HepG2 (cell line): ENCODE data around the gene GNG7. TPM values are rescaled to one million over a fixed set of nuclear protein-coding genes. Genes with fewer than 3 reads are reported as not detected.

ENCODE experiments used
- ATAC-seq: fragments of 200-7000 bp; cut with Tn5 transposase; 3 replicates; pipeline ENCODE4 v1.9.1; 2020; ENCODE audit warnings: mild to moderate bottlenecking, moderate library complexity
- BruUV-seq: library from RNA; stranded (reverse); fragments of 400-500 nt; replicated peaks from 2 replicates; lab custom pipeline; 2021; lab: Mats Ljungman, UMichigan
- CTCF ChIA-PET: fragments of 300-600 bp; formaldehyde crosslinking; extraction: SDS; loops from one replicate; lab custom pipeline; 2021; ENCODE audit warnings: low total read pairs, inconsistent platforms, low intra/inter-chr PET ratio; lab: Yijun Ruan, JAX
- POLR2A ChIA-PET: fragments of 350-600 bp; sonication (Branson Sonifier 250); formaldehyde crosslinking; loops from one replicate; lab custom pipeline; 2020; ENCODE audit warnings: antibody characterized with exemption, inconsistent platforms; lab: Yijun Ruan, JAX
- DNase-seq: peaks from one replicate; pipeline ENCODE4 v3.0.0-alpha.2; 2015; ENCODE audit warnings: low spot score
- FAIRE-seq: peaks from 3 replicates; lab custom pipeline; 2011; peaks lifted over from hg19 to GRCh38; lab: Jason Lieb, UNC
- H2AFZ ChIP-seq: one replicate; pipeline ENCODE4 v1.6.1; 2011; ENCODE audit warnings: low read length, inconsistent platforms
- H3K27ac ChIP-seq: fragments of 300-600 bp; 3 replicates; pipeline ENCODE4 v1.8.0; 2011; ENCODE audit warnings: mixed run types, mild to moderate bottlenecking, mixed read lengths, low read length, inconsistent platforms; ENCODE audit not compliant: insufficient read depth; ENCODE audit errors: extremely low read length
- H3K27me3 ChIP-seq, 2 experiments: fragments of 200-600 bp in 1 of 2; 2 replicates in 1 of 2; 3 replicates in 1 of 2; pipeline versions ENCODE4 v1.6.0 to v1.8.0; 2011; ENCODE audit warnings: low read length in 2 of 2, mild to moderate bottlenecking in 2 of 2, moderate library complexity in 2 of 2, inconsistent platforms in 1 of 2; ENCODE audit not compliant: insufficient read depth in 2 of 2, control insufficient read depth in 1 of 2
- H3K36me3 ChIP-seq, 2 experiments: fragments of 200-600 bp in 1 of 2; replicated peaks in 1 of 2; 2 replicates in 1 of 2; 3 replicates in 1 of 2; pipeline versions ENCODE4 v1.5.1 to v1.8.0; 2011; ENCODE audit warnings: low read length in 2 of 2, inconsistent platforms in 1 of 2; ENCODE audit not compliant: insufficient read depth in 2 of 2, control insufficient read depth in 1 of 2
- H3K4me1 ChIP-seq: 2 replicates; pipeline ENCODE4 v1.5.1; 2012; ENCODE audit warnings: low read length, inconsistent platforms; ENCODE audit not compliant: insufficient read depth
- H3K4me2 ChIP-seq: 2 replicates; pipeline ENCODE4 v1.6.0; 2011; ENCODE audit warnings: low read depth, low read length, inconsistent platforms
- H3K4me3 ChIP-seq, 3 experiments: fragments of 200-600 bp in 1 of 3; sonication (generic), shearing (Covaris generic) in 1 of 3; replicated peaks in 1 of 3; 2 replicates each; pipeline ENCODE4 v1.5.1; 2011 to 2016; ENCODE audit warnings: low read length in 3 of 3, inconsistent platforms in 2 of 3, low read depth in 2 of 3, mild to moderate bottlenecking in 2 of 3, control low read depth in 1 of 3, mixed read lengths in 1 of 3; ENCODE audit not compliant: insufficient read depth in 1 of 3
- H3K79me2 ChIP-seq: one replicate; pipeline ENCODE4 v1.6.1; 2011; ENCODE audit warnings: low read length, inconsistent platforms; ENCODE audit not compliant: insufficient read depth
- H3K9ac ChIP-seq: 2 replicates; pipeline ENCODE4 v1.6.0; 2011; ENCODE audit warnings: mild to moderate bottlenecking, low read depth, low read length, inconsistent platforms; ENCODE audit not compliant: insufficient read depth
- H3K9me3 ChIP-seq: 2 replicates; pipeline ENCODE4 v1.5.1; 2012; ENCODE audit warnings: mild to moderate bottlenecking, low read length
- H4K20me1 ChIP-seq: 2 replicates; pipeline ENCODE4 v1.6.0; 2011; ENCODE audit warnings: inconsistent platforms, mild to moderate bottlenecking, low read length, moderate library complexity; ENCODE audit not compliant: insufficient read depth
- ADNP ChIP-seq: sonication (generic); formaldehyde crosslinking; IDR thresholded peaks from 2 replicates; pipeline ENCODE4 v1.4.0; 2020; ENCODE audit warnings: missing genetic modification reagents
- CTCF ChIP-seq: sonication (generic); formaldehyde crosslinking; IDR thresholded peaks from 2 replicates; pipeline ENCODE4 v1.5.0; 2020; ENCODE audit warnings: mild to moderate bottlenecking, missing genetic modification reagents, moderate library complexity
- HIVEP1 ChIP-seq: sonication (generic); formaldehyde crosslinking; IDR thresholded peaks from 2 replicates; pipeline ENCODE4 v1.4.0; 2020; ENCODE audit warnings: mild to moderate bottlenecking, missing genetic modification reagents
- ISL2 ChIP-seq: sonication (generic); formaldehyde crosslinking; IDR thresholded peaks from 2 replicates; pipeline ENCODE4 v1.5.0; 2020; ENCODE audit warnings: missing genetic modification reagents
- JDP2 ChIP-seq: sonication (generic); formaldehyde crosslinking; IDR thresholded peaks from 2 replicates; pipeline ENCODE4 v1.8.1; 2022; ENCODE audit warnings: missing genetic modification reagents, borderline replicate concordance
- JUN ChIP-seq: sonication (generic); formaldehyde crosslinking; IDR thresholded peaks from 2 replicates; pipeline ENCODE4 v1.4.0; 2020; ENCODE audit warnings: mild to moderate bottlenecking, missing genetic modification reagents
- MAX ChIP-seq: IDR thresholded peaks from 2 replicates; pipeline ENCODE4 v1.6.1; 2012; ENCODE audit warnings: inconsistent platforms
- SP2 ChIP-seq: sonication (generic); formaldehyde crosslinking; IDR thresholded peaks from 2 replicates; pipeline ENCODE4 v1.5.1; 2020; ENCODE audit warnings: mild to moderate bottlenecking, missing genetic modification reagents
- ZBTB26 ChIP-seq: IDR thresholded peaks from 2 replicates; pipeline ENCODE4 v1.6.1; 2016; ENCODE audit warnings: missing compliant biosample characterization, missing genetic modification reagents, borderline replicate concordance
- ZNF20 ChIP-seq: sonication (generic); formaldehyde crosslinking; IDR thresholded peaks from 2 replicates; pipeline ENCODE4 v1.4.0; 2020; ENCODE audit warnings: mild to moderate bottlenecking, moderate library complexity, missing genetic modification reagents
- ZNF570 ChIP-seq: sonication (generic); formaldehyde crosslinking; IDR thresholded peaks from 2 replicates; pipeline ENCODE4 v1.4.0; 2020; ENCODE audit warnings: mild to moderate bottlenecking, missing genetic modification reagents, borderline replicate concordance
- ZNF704 ChIP-seq: sonication (generic); formaldehyde crosslinking; IDR thresholded peaks from 2 replicates; pipeline ENCODE4 v1.8.1; 2023; ENCODE audit warnings: mild to moderate bottlenecking, inconsistent platforms, moderate library complexity, missing genetic modification reagents, borderline replicate concordance
- ZNF747 ChIP-seq: sonication (generic); formaldehyde crosslinking; IDR thresholded peaks from 2 replicates; pipeline ENCODE4 v1.8.1; 2023; ENCODE audit warnings: missing genetic modification reagents, mild to moderate bottlenecking, borderline replicate concordance
- WGBS: methylation state at CpG from one replicate; pipeline ENCODE4 v1.1.6; 2017; ENCODE audit warnings: low lambda C conversion rate; 5-methylcytosine and 5-hydroxymethylcytosine counted together
- in situ Hi-C: cut with HindIII; loops from 2 replicates; pipeline ENCODE4 v1.10.0; 2017; ENCODE audit warnings: low pct_unique_long_range_greater_than_20kb; ENCODE audit not compliant: extremely low pct_ligation_motif_present
- intact Hi-C: fragments of 100-400 bp; cut with micrococcal nuclease; formaldehyde crosslinking; loops from one replicate; pipeline ENCODE4 v1.10.0; 2022; ENCODE audit not compliant: unreplicated experiment
- polyA plus RNA-seq, 8 experiments: library from polyadenylated mRNA; depleted of rRNA in 3 of 8; stranded (reverse) in 7 of 8; unstranded in 1 of 8; fragments of >200 nt; fragmentation: Illumina TruSeq in 4 of 8; extraction: Trizol in 4 of 8; gene quantifications; 2 replicates each; pipeline versions ENCODE4 v1.2.1 to v1.2.3, GENCODE V29; 2011 to 2016; ENCODE audit warnings: low read depth in 4 of 8, missing spikeins in 1 of 8, mixed read lengths in 1 of 8; ENCODE audit not compliant: insufficient read depth in 1 of 8
- total RNA-seq, 5 experiments: library from RNA; depleted of rRNA; stranded (reverse); fragments of >200 nt; fragmentation: Illumina TruSeq; extraction: Trizol; gene quantifications; 2 replicates each; pipeline ENCODE4 v1.2.3, GENCODE V29; 2016; ENCODE audit warnings: low read depth in 1 of 5

The GNG7 gene
- total and polyA plus RNA-seq, 2 of the 13 experiments (the other 11 are each of a cell fraction or from before 2014, with no cell fraction given), result 1.4 to 3.3 TPM

- peaks cover 30% of the 10 kb centered on the region for H3K4me1 ChIP-seq
- H3K27ac ChIP-seq, result no peak overlapping the region
- intact Hi-C loops, result no loop called here
- CTCF ChIA-PET, result no interaction called here
- TF ChIP-seq JUN (CRISPR knock-in tag), result no peak
- no peak for TF ChIP-seq ZNF747 (CRISPR knock-in tag)
- TF ChIP-seq ISL2, result no peak
- TF ChIP-seq ADNP (CRISPR knock-in tag), result no peak
- TF ChIP-seq, all 625 proteins: peak for 0
- DNase-seq (no peak), ATAC-seq (no peak), FAIRE-seq (no peak)
- Histone ChIP-seq H3K4me2 (no peak overlapping the region), H2AFZ (no peak overlapping the region), H3K27me3 (no peaks in the 10 kb centered on the region), H3K4me3 (no peak overlapping the region), H3K9ac (no peak overlapping the region), H3K36me3 (no peaks in the 10 kb centered on the region), H3K79me2 (no peaks in the 10 kb centered on the region), H4K20me1 (no peaks in the 10 kb centered on the region), H3K9me3 (no peaks in the 10 kb centered on the region)
- POLR2A ChIA-PET, result interaction anchor here (0.6 to 2.3 kb wide), 2 partner anchors 17 to 127 kb away, joined by 3 to 10 read pairs; partner anchors contain the start of gene GADD45B
- in situ Hi-C loops, result no loop called here
- WGBS, result 69% methylated on average over 17 of the region's 17 CpGs
- no TSS peak for BruUV-seq
These were observed 99.2 kb downstream of the GNG7 start for GRCh38 chr19:2603334-2603733.

- ChIA-PET CTCF (no interaction called here), POLR2A (interaction anchor here (1.3 to 2.3 kb wide), 2 partner anchors 8 to 126 kb away, joined by 3 to 10 read pairs; partner anchors contain the start of gene GADD45B)
- in situ Hi-C loops, result no loop called here
- Histone ChIP-seq H3K79me2 (no peaks in the 10 kb centered on the region), H3K27me3 (no peaks in the 10 kb centered on the region), H4K20me1 (no peaks in the 10 kb centered on the region), H3K4me1 (peaks cover 30% of the 10 kb centered on the region), H3K4me2 (peak overlapping the region; percentile 54), H3K36me3 (no peaks in the 10 kb centered on the region), H3K9me3 (no peaks in the 10 kb centered on the region), H2AFZ (no peak overlapping the region), H3K9ac (no peak overlapping the region), H3K27ac (no peak overlapping the region), H3K4me3 (peak overlapping the region in 1 of 3 experiments; percentile 31; a peak in 1 of 6 replicates)
- intact Hi-C loops, result no loop called here
- ATAC-seq (peak; percentile 30; the same call in 2 of the 3 replicates), DNase-seq (no peak), FAIRE-seq (no peak)
- WGBS, result 73% methylated on average over 8 of the region's 23 CpGs
- no TSS peak for BruUV-seq
- no peak for TF ChIP-seq JDP2 (CRISPR knock-in tag)
- no peak for TF ChIP-seq HIVEP1
- no peak for TF ChIP-seq SP2 (CRISPR knock-in tag)
- no peak for TF ChIP-seq CTCF (CRISPR knock-in tag)
- no peak for TF ChIP-seq ZNF20 (CRISPR knock-in tag)
- TF ChIP-seq ZNF570 (CRISPR knock-in tag), result no peak
- no peak for TF ChIP-seq ZNF704 (CRISPR knock-in tag)
- peak; percentile 31; the same call in 1 of the 2 replicates for TF ChIP-seq MAX
- no peak for TF ChIP-seq ZBTB26 (CRISPR knock-in tag)
These were observed 99.9 kb downstream of the GNG7 start for GRCh38 chr19:2602391-2603181.
